NCI-H526 (cell line): ENCODE data around the gene CLPX.
"Not testable (repeated sequence)": the region's sequence is repeated elsewhere in the genome, so short reads cannot be mapped to it uniquely, and the experiment has no call there.

Experiments used
- DNase-seq, 2 experiments: peaks; one replicate each; lab custom pipeline; 2025; lab: John Stamatoyannopoulos, UW

CLPX gene

GRCh38 chr15:65206750-65207149 is 21.6 kb upstream of the CLPX start:
- DNase-seq: no peak

GRCh38 chr15:65204931-65205660 is 20.0 kb upstream of the CLPX start:
- no peak for DNase-seq

- DNase-seq: no peak
Observed at GRCh38 chr15:65204236-65204930, 19.2 kb upstream of the CLPX start.

GRCh38 chr15:65201918-65202317 is 16.8 kb upstream of the CLPX start:
- no peak for DNase-seq

- DNase-seq: no peak
Observed at GRCh38 chr15:65198571-65198970, 13.4 kb upstream of the CLPX start.

DNA sequence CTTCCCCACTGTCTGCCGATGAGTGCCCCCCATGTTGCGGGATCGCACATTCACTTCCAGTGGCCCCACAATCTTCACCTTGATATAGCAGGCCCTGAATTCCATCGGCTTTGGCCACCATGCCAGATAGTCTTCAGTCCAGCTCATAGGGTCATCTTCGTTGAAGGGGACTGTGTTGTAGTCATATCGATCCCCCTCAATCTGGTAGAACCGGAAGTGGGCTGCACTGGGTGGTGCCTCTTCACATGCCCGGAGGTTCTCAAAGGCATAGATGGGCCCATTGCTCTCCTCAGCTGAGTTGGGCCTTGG is 12.1 kb upstream of the CLPX start:
- DNase-seq: no peak

- DNase-seq: no peak
Observed at GRCh38 chr15:65196637-65197336, 11.6 kb upstream of the CLPX start.

- no peak for DNase-seq
Observed at GRCh38 chr15:65195548-65195923, 10.4 kb upstream of the CLPX start.

DNA sequence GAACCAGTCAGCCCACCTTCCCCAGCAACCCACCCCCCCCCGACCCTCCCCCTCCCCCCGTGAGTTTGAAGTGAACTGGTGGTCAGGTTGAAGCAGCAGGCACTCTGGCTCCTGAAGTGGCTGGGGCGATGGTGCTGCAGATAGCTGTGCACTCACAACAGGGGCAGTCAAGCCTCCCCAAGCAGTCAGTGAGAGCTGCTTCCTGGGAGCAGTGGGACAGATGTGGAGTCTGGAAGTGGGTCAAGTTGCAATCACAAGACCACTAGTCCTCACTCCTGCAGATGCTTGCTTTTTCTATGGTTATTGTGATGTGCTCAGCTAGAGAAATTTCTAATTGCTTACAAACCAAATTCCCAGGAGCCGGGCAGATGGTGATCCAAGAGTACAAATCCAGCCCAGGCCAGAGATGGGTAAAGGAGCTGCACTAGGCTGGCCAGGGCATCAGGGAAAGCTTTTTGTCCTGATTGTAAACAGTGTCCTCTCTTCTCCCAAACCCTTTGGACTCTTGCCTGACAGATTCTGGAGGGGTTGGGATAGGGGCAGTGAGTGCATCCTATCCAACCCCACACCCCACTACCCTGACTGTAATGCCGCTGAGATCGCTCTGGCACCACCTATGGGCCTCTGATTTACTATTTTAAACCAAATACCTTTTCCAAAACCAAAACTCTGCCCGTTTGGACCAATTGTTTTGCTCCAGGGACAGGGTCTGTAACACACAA is 9.8 kb upstream of the CLPX start:
- no peak for DNase-seq

DNA sequence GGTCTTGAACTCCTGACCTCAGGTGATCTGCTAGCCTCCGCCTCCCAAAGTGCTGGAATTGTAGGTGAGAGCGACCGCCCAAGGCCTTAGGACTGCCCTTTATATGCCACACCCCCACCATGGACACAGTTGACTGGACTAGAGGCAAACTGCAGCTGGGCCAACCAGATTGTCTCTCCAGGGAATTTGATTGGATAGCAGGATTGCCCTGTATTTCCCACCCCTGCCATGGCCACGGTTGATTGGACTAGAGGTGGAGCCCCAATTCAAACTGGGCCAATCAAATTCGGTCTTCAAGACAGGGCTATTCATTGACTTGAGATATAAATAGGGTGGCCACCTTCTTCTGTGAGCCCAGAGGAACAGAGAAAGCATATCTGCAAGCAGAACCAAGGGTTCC is 6.9 kb upstream of the CLPX start:
- DNase-seq: no peak

DNA sequence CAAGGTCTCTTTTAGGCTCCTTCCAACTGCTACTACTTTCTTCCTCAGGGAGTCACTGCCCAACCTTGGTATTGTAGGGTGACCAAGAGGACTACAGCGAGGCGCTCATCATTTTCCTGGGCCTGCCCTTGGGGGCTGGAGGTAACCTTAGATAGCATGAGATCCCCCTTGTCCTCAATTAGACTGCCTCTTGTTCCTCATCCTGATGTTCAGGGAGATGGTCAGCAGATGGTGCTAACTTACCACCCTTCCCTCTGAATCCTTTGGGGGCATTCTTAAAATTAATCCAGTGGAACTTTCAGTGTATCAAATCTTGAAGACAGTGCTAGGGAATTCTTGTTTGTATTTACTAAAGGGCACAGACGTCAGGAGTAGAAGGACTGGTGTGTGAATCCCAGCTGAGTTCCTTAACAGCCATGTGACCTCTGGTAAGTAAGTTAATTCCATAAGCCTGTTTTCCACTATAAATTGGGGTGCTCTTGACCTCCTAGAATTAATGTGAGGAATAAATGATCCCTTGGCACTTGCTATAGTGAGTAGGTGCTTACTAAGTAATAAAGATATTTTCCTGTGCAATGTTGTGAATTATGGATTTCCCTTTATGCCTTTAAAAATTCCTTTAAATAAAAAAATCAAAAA is 4.1 kb upstream of the CLPX start:
- peak; percentile 8 to 55 for DNase-seq

- DNase-seq: not testable (repeated sequence)
Observed at GRCh38 chr15:65188472-65188871, 3.3 kb upstream of the CLPX start.

DNA sequence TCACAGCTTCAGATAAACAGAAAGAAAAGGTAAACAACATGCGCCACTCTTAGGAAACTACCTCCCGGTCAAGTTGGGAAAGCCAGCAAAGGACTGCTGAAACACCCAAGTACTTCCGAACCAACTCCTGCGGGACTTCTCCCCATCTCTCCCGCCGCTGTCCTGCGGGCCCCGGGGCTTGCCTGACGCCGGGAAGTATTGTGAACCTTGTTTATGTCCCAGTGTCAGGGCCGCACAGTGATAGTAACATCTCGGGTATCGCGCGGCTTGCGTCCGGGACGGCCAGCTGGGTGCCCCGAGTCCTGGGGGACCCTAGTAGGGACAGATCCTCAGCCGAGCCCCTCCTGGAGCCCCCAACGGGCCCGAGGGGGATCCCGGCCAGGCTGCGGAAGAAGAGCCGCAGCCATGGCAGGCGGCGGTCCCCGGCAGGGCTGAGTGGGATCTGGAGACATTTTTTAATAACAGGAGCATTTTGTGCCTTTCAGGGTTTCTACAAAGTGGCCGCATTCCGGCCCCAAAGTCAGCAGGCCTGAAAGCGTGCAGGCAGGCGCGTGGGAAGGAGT is 756 bp downstream of the CLPX start:
- DNase-seq: peak; percentile 37 to 59

DNA sequence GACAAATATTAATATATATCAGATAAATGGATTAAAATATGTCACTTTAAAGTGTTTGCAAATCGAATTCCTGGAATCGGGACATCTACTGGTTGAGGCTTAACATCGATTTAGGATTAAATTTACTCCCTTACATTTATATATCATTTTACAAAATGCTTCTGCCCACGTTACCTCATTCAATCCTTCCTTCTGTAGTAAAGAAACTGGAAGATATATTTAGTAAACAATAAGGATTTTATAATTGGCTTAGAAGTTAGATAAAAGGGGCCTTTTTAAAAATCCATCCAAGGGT is 1.3 kb downstream of the CLPX start:
- no peak for DNase-seq

DNA sequence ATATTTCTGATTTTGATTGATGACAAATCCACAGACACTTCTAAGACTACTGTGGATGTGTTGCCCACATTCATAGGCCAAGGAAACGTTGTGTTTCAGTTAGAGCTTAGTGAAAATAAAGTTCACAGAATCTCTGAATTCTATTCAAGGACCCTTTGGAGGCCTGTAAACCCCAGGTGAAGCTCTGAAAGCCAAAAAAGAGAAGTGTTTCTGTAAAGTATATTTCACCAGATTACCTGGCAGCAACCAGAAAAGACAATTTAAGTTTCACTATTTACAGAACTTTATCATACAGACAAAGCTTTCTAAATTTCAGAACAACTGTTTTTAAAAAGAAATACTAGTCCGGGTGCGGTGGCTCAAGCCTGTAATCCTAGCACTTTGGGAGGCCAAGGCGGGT is 2.6 kb downstream of the CLPX start:
- no peak for DNase-seq

DNA sequence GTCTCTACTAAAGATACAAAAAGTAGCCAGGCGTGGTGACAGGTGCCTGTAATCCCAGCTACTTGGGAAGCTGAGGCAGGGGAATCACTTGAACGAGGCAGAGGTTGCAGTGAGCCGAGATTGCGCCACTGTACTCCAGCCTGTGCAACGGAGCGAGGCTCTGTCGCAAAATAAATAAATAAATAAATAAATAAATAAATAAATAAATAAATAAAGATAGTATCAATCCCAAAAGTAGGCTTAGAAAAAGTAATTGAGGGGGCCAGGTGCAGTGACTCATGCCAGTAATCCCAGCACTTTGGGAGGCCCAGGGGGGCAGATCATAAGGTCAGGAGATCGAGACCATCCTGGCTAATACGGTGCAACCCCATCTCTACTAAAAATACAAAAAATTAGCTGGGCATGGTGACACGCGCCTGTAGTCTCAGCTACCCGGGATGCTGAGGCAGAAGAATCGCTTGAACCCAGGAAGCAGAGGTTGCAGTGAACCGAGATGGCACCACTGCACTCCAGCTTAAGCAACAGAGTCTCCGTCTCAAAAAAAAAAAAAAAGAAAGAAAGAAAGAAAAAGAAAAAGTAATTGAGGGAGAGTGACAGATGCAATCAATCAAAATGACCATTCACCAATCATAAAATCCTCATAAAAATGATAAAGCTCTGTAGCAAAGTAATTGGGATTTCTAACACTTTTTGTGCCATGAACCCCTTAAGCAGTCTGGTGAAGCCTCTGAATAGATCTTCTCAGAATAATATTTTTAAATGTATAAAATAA is 3.4 kb downstream of the CLPX start:
- DNase-seq: not testable (repeated sequence)

DNA sequence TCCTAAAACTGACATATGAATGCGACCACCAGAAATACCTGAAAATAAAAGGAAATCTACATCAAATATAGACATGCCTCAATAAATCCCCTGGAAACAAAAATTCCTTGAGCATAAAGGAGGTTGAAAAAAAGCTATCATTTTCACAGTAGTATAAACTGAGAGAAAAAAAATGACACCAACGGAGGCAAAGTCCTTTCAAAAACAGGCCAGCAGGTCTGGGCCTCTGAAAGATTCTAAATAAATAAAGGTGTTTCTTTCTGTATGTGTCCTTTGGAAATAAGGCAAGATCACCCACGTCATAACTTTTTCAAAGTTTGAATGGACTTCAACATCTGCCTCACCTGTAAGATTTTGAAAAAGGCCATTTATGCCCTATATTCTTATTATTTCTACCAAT is 5.0 kb downstream of the CLPX start:
- DNase-seq: no peak

DNA sequence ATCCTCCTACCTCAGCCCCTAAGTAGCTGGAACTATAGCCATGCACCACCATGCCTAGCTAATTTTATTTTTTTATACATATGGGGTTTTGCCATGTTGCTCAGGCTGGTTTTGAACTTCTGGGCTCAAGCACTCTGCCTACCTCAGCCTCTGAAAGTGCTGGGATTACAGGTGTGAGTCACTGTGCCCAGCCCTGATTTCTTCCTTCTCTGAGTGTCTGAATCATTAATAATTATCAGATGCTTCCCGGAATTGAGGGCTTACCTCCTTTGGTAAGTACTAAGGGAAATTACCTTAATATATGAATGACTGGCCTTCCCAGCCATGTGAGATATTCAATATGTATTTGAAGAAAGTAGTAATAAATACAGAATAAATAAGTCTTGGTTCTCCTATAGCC is 7.2 kb downstream of the CLPX start:
- DNase-seq: no peak

DNA sequence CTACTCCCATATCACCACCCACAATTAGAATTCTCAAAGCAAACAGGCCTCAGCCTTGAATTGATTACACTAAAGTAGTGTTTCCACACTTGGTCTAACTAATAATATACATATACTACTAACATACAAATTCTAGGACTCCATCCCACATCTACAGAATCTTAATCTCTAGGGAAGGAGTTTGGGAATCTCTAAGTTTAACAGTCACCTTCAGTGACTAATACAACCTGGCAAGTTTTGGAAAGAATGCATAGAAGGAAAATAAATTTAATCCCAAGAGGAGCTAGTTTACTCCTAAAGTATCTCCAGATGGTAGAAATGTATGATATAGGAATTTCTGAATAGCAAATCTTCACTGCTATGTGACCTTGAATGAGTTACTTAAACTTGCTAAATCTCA is 9.1 kb downstream of the CLPX start:
- DNase-seq: no peak

DNA sequence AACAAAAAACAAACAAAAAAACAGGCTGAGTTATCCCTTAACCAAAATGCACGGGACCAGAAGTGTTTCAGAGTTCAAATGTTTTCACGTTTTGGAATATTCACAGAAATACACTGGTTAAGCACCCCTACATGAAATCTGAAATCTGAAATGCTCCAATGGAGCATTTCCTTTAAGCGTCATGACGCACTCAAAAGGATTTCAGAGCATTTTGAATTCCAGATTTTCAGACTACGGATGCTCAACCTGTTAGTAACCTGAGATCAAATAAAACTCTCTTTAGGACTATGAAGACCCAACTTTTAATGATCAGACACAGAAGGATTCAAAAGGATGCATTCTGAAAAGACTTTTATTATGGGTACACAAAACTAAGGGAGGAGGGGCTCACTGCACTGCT is 9.6 kb downstream of the CLPX start:
- no peak for DNase-seq

DNA sequence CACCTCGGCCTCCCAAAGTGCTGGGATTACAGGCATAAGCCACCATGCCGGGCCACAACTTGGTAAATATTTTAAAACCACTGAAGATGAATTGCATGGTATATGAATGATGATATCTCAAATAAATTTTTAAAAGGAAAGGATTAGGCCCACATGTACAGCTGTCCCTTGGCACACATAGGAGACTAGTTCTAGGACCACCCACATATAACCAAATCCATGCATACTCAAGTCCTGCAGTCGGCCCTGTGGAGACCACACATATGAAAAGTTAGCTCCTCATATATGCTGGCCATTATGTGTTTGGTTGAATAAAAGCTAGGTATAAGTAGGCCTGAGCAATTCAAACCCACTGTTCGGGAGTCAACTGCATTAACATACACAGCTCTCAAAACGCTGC is 10.6 kb downstream of the CLPX start:
- DNase-seq: no peak
